Neural cell (in vitro differentiated cells): Measurements from ENCODE around the gene SEC16A. TPM values are rescaled to one million over a fixed set of nuclear protein-coding genes. Genes with fewer than 3 reads are reported as not detected.

ENCODE experiments used
- H2AFZ ChIP-seq: fragments of 200-600, 300-800 bp; sonication (generic), shearing (Covaris generic); 2 replicates; pipeline ENCODE4 v1.6.0; 2014; ENCODE audit warnings: low read depth, mild to moderate bottlenecking, antibody characterized with exemption, low read length, moderate library complexity
- H3F3A ChIP-seq: fragments of 200-600 bp; shearing (Covaris generic); 2 replicates; pipeline ENCODE4 v1.6.1; 2016; ENCODE audit warnings: mild to moderate bottlenecking, moderate library complexity, mixed read lengths, antibody characterized with exemption, low read length; ENCODE audit not compliant: insufficient read depth, poor library complexity, severe bottlenecking
- H3K27ac ChIP-seq: fragments of 200-600, 300-800 bp; sonication (generic), shearing (Covaris generic); 2 replicates; pipeline ENCODE4 v1.5.1; 2014; ENCODE audit warnings: mild to moderate bottlenecking, low read length, moderate library complexity
- H3K27me3 ChIP-seq: fragments of 300-800, 200-600 bp; sonication (generic), shearing (Covaris generic); 2 replicates; pipeline ENCODE4 v1.6.0; 2014; ENCODE audit warnings: mild to moderate bottlenecking, low read depth, low read length, moderate library complexity; ENCODE audit not compliant: insufficient read depth
- H3K36me3 ChIP-seq: fragments of 300-800, 200-600 bp; sonication (generic), shearing (Covaris generic); 2 replicates; pipeline ENCODE4 v1.5.1; 2014; ENCODE audit warnings: mild to moderate bottlenecking, antibody characterized with exemption, low read length, moderate library complexity; ENCODE audit not compliant: insufficient read depth
- H3K4me2 ChIP-seq: fragments of 300-800, 200-600 bp; sonication (generic), shearing (Covaris generic); 2 replicates; pipeline ENCODE4 v1.6.0; 2014; ENCODE audit warnings: mild to moderate bottlenecking, low read length
- H3K4me3 ChIP-seq: fragments of 300-800, 200-600 bp; sonication (generic), shearing (Covaris generic); 2 replicates; pipeline ENCODE4 v1.5.1; 2014; ENCODE audit warnings: mild to moderate bottlenecking, low read length, moderate library complexity
- H3K79me2 ChIP-seq: fragments of 200-600 bp; shearing (Covaris generic); replicated peaks from 2 replicates; pipeline ENCODE4 v1.6.0; 2014; ENCODE audit warnings: mild to moderate bottlenecking, low read length, moderate library complexity; ENCODE audit not compliant: insufficient read depth
- H3K9ac ChIP-seq: fragments of 300-800, 200-600 bp; sonication (generic), shearing (Covaris generic); 2 replicates; pipeline ENCODE4 v1.6.1; 2016; ENCODE audit warnings: mild to moderate bottlenecking, low read length, mixed read lengths
- H3K9me2 ChIP-seq: fragments of 200-600 bp; shearing (Covaris generic); 2 replicates; pipeline ENCODE4 v1.6.1; 2016; ENCODE audit warnings: mild to moderate bottlenecking, low read length, mixed read lengths; ENCODE audit not compliant: insufficient read depth
- H3K9me3 ChIP-seq: fragments of 200-600, 300-800 bp; sonication (generic), shearing (Covaris generic); 2 replicates; pipeline ENCODE4 v1.6.1; 2016; ENCODE audit warnings: mild to moderate bottlenecking, mixed run types, low read length, moderate library complexity, mixed read lengths
- H4K20me1 ChIP-seq: fragments of 200-600 bp; shearing (Covaris generic); 2 replicates; pipeline ENCODE4 v1.6.1; 2016; ENCODE audit warnings: mild to moderate bottlenecking, mixed run types; ENCODE audit not compliant: insufficient read depth
- CTCF ChIP-seq: fragments of 450-650 bp; IDR thresholded peaks from 2 replicates; pipeline ENCODE4 v1.5.1; 2014; ENCODE audit warnings: antibody characterized with exemption, mild to moderate bottlenecking, moderate library complexity; ENCODE audit not compliant: poor library complexity, severe bottlenecking
- EZH2 ChIP-seq: fragments of 200-600, 300-800 bp; shearing (Covaris generic), sonication (generic); IDR thresholded peaks from 2 replicates; pipeline ENCODE4 v1.6.1; 2014; ENCODE audit warnings: antibody characterized with exemption, low read length, borderline replicate concordance, mild to moderate bottlenecking; ENCODE audit not compliant: insufficient read depth, poor library complexity, severe bottlenecking
- MXI1 ChIP-seq: fragments of 450-650 bp; conservative IDR thresholded peaks from 2 replicates; pipeline ENCODE4 v1.6.1; 2014; ENCODE audit warnings: antibody characterized with exemption, mild to moderate bottlenecking; ENCODE audit not compliant: poor library complexity, severe bottlenecking
- POLR2AphosphoS5 ChIP-seq: IDR thresholded peaks from 2 replicates; pipeline ENCODE4 v1.6.1; 2012
- RAD21 ChIP-seq: fragments of 450-650 bp; conservative IDR thresholded peaks from 2 replicates; pipeline ENCODE4 v1.6.1; 2014; ENCODE audit warnings: antibody characterized with exemption, mild to moderate bottlenecking, moderate library complexity
- SMC3 ChIP-seq: fragments of 450-650 bp; conservative IDR thresholded peaks from 2 replicates; pipeline ENCODE4 v1.6.1; 2014; ENCODE audit warnings: antibody characterized with exemption, mild to moderate bottlenecking, moderate library complexity; ENCODE audit not compliant: poor library complexity
- TAF1 ChIP-seq: IDR thresholded peaks from 2 replicates; pipeline ENCODE4 v1.6.1; 2012; ENCODE audit warnings: low read depth
- polyA plus RNA-seq: library from polyadenylated mRNA; depleted of rRNA; stranded (reverse); fragments of >200 nt; gene quantifications from 2 replicates; pipeline ENCODE4 v1.2.3, GENCODE V29; 2014

Gene SEC16A
- polyA plus RNA-seq, 1 donor from 2014 or later: 15.4 TPM

GRCh38 chr9:136486823-136487620 lies 4.2 kb upstream of the SEC16A start:
- no peak overlapping the region for H3K4me2 ChIP-seq
- H3K79me2 ChIP-seq: peaks cover under 1% of the 10 kb centered on the region
- no peaks in the 10 kb centered on the region for H3F3A ChIP-seq
- H2AFZ ChIP-seq: no peak overlapping the region
- H3K27me3 ChIP-seq: no peaks in the 10 kb centered on the region
- no peaks in the 10 kb centered on the region for H3K9me3 ChIP-seq
- no peaks in the 10 kb centered on the region for H3K36me3 ChIP-seq
- H3K4me3 ChIP-seq: no peak overlapping the region
- no peaks in the 10 kb centered on the region for H3K9me2 ChIP-seq
- H3K9ac ChIP-seq: no peak overlapping the region
- H4K20me1 ChIP-seq: no peaks in the 10 kb centered on the region
- TF ChIP-seq CTCF (no peak), TAF1 (no peak), SMC3 (no peak)
- H3K27ac ChIP-seq: no peak overlapping the region

- Histone ChIP-seq H3K9me3 (no peaks in the 10 kb centered on the region), H3K9me2 (no peaks in the 10 kb centered on the region), H3K27me3 (no peaks in the 10 kb centered on the region), H3K79me2 (peaks cover 10% of the 10 kb centered on the region), H3F3A (no peaks in the 10 kb centered on the region), H3K4me3 (no peak overlapping the region), H3K4me2 (no peak overlapping the region), H3K36me3 (no peaks in the 10 kb centered on the region), H3K9ac (peak overlapping the region; percentile 5), H2AFZ (no peak overlapping the region), H3K27ac (no peak overlapping the region), H4K20me1 (peaks cover 4% of the 10 kb centered on the region)
- TF ChIP-seq POLR2AphosphoS5 (no peak), SMC3 (no peak), RAD21 (no peak), MXI1 (no peak), EZH2 (no peak), TAF1 (no peak), CTCF (no peak)
Observed at GRCh38 chr9:136486131-136486530, 3.3 kb upstream of the SEC16A start.
